A549 treated with Mapracorat at 1 μM for 4 hours (cell line): ENCODE results near the gene PTGIS. TPM values are rescaled to one million over a fixed set of nuclear protein-coding genes. Genes with fewer than 3 reads are reported as not detected.

Experiments
- total RNA-seq: library from RNA; stranded (reverse); fragments of 200-300 nt; extraction: Qiagen RNA extraction; gene quantifications from 5 replicates; pipeline ENCODE4 v1.2.3, GENCODE V29; 2022

Gene PTGIS
- 0.02 to 0.08 TPM in 2 of 5 replicates, not detected in the others for total RNA-seq

GRCh38 chr20:49567421-49568277 is at the start of gene PTGIS:
TSS of gene PTGIS (minus strand) at chr20:49568137. CDS start at chr20:49568116, 21 bp downstream.

GRCh38 chr20:49482621-49483017 is 85.3 kb downstream of the PTGIS start, which contains the start of gene KCNB1:
TSS of gene KCNB1 (minus strand) at chr20:49482668. CDS start at chr20:49482480, 188 bp downstream.

Other genes with a start within 250 kb of the PTGIS start
- gene KCNB1, start 85.5 kb downstream of the PTGIS start, total RNA-seq: 0.98 to 3.6 TPM (median 1.3 TPM) in 5 replicates
- 52.2 to 72.4 TPM (median 62.2 TPM) in 5 replicates for gene B4GALT5, start 145.7 kb upstream of the PTGIS start, total RNA-seq
- 7.6 to 9.5 TPM (median 9.2 TPM) in 5 replicates for gene SLC9A8, start 244.7 kb upstream of the PTGIS start, total RNA-seq